HG03280 (cell line): Measurements from ENCODE around the gene HDGFL2.
"Not testable (repeated sequence)": the region's sequence is repeated elsewhere in the genome, so short reads cannot be mapped to it uniquely, and the experiment has no call there.

ENCODE experiments used
- ATAC-seq: cut with Tn5 transposase; IDR thresholded peaks from one replicate; pipeline ENCODE4 v1.9.1; 2021; ENCODE audit warnings: mild to moderate bottlenecking, moderate library complexity; ENCODE audit not compliant: unreplicated experiment

The HDGFL2 gene

GRCh38 chr19:4529924-4530522 lies 57.9 kb downstream of the HDGFL2 start:
- no peak for ATAC-seq

GRCh38 chr19:4531562-4532165 lies 59.6 kb downstream of the HDGFL2 start:
- no peak for ATAC-seq

GRCh38 chr19:4533334-4533733 lies 61.2 kb downstream of the HDGFL2 start:
- no peak for ATAC-seq

- no peak for ATAC-seq
These were observed 61.8 kb downstream of the HDGFL2 start for GRCh38 chr19:4533835-4534424.

- no peak for ATAC-seq
These were observed 63.0 kb downstream of the HDGFL2 start, which contains the start of gene PLIN5 for GRCh38 chr19:4534836-4535658. PLIN5 (minus strand) TSS chr19:4535224; CDS start chr19:4534074, 1,150 bp downstream.

GRCh38 chr19:4536798-4537197 lies 64.7 kb downstream of the HDGFL2 start:
- no peak for ATAC-seq

- no peak for ATAC-seq
These were observed 66.0 kb downstream of the HDGFL2 start for GRCh38 chr19:4537953-4538600.

- ATAC-seq, result no peak
These were observed 66.5 kb downstream of the HDGFL2 start for GRCh38 chr19:4538601-4538954.

- ATAC-seq, result no peak
These were observed 67.1 kb downstream of the HDGFL2 start for GRCh38 chr19:4539169-4539692.

GRCh38 chr19:4539693-4540581 lies 67.8 kb downstream of the HDGFL2 start, which contains the start of gene LRG1:
LRG1 (minus strand) TSS chr19:4540036; CDS start chr19:4540013, 23 bp downstream.
- no peak for ATAC-seq

GRCh38 chr19:4541114-4541805 lies 69.2 kb downstream of the HDGFL2 start:
- ATAC-seq, result no peak

- ATAC-seq, result not testable (repeated sequence)
These were observed 69.7 kb downstream of the HDGFL2 start for GRCh38 chr19:4541806-4542145.

GRCh38 chr19:4542896-4543841 lies 71.1 kb downstream of the HDGFL2 start:
- ATAC-seq, result no peak

- ATAC-seq, result no peak
These were observed 71.9 kb downstream of the HDGFL2 start for GRCh38 chr19:4543842-4544647.

- ATAC-seq, result no peak
These were observed 75.5 kb downstream of the HDGFL2 start for GRCh38 chr19:4547303-4548237.

GRCh38 chr19:4548238-4548584 lies 76.1 kb downstream of the HDGFL2 start:
- ATAC-seq, result no peak
